OCI-LY1 (cell line): ENCODE data around the gene KCMF1.

Experiments used
- H2AFZ ChIP-seq: fragments of 200-600 bp; sonication (generic), shearing (Covaris generic); 2 replicates; pipeline ENCODE4 v1.6.0; 2014; ENCODE audit warnings: antibody characterized with exemption, mild to moderate bottlenecking, low read length
- H3F3A ChIP-seq: fragments of 200-600 bp; sonication (generic), shearing (Covaris generic); 2 replicates; pipeline ENCODE4 v1.6.0; 2014; ENCODE audit warnings: mild to moderate bottlenecking, antibody characterized with exemption, low read length, moderate library complexity; ENCODE audit not compliant: insufficient read depth
- H3K27ac ChIP-seq: fragments of 200-600 bp; sonication (generic); 2 replicates; pipeline ENCODE4 v1.5.1; 2014; ENCODE audit warnings: low read length, mixed run types, mild to moderate bottlenecking, low read depth; ENCODE audit not compliant: poor library complexity, severe bottlenecking
- H3K27me3 ChIP-seq: fragments of 200-600 bp; sonication (generic); 2 replicates; pipeline ENCODE4 v1.6.0; 2014; ENCODE audit warnings: antibody characterized with exemption, mild to moderate bottlenecking, low read length, moderate library complexity; ENCODE audit not compliant: insufficient read depth
- H3K36me3 ChIP-seq: fragments of 200-600 bp; sonication (generic); 2 replicates; pipeline ENCODE4 v1.6.1; 2014; ENCODE audit warnings: mild to moderate bottlenecking, antibody characterized with exemption, low read length, moderate library complexity, mixed read lengths; ENCODE audit not compliant: insufficient read depth
- H3K4me1 ChIP-seq: fragments of 200-600 bp; sonication (generic); 2 replicates; pipeline ENCODE4 v1.5.1; 2014; ENCODE audit warnings: mild to moderate bottlenecking, low read length, moderate library complexity; ENCODE audit not compliant: insufficient read depth, severe bottlenecking
- H3K4me2 ChIP-seq: fragments of 200-600 bp; sonication (generic), shearing (Covaris generic); 2 replicates; pipeline ENCODE4 v1.6.1; 2014; ENCODE audit warnings: low read length
- H3K4me3 ChIP-seq: fragments of 200-600 bp; sonication (generic); 2 replicates; pipeline ENCODE4 v1.5.1; 2014; ENCODE audit warnings: low read length, low read depth, mild to moderate bottlenecking, mixed read lengths; ENCODE audit not compliant: poor library complexity, severe bottlenecking
- H3K79me2 ChIP-seq: fragments of 200-600 bp; shearing (Covaris generic); 2 replicates; pipeline ENCODE4 v1.6.1; 2016; ENCODE audit warnings: mixed run types, low read length, mixed read lengths; ENCODE audit not compliant: insufficient read depth
- H3K9ac ChIP-seq: fragments of 200-600 bp; sonication (generic), shearing (Covaris generic); 2 replicates; pipeline ENCODE4 v1.6.1; 2014; ENCODE audit warnings: mild to moderate bottlenecking, low read length, mixed read lengths
- H3K9me2 ChIP-seq: fragments of 200-600 bp; sonication (generic), shearing (Covaris generic); 2 replicates; pipeline ENCODE4 v1.6.1; 2014; ENCODE audit warnings: low read depth, mild to moderate bottlenecking, low read length, mixed read lengths
- H3K9me3 ChIP-seq: fragments of 200-600 bp; shearing (Covaris generic); 2 replicates; pipeline ENCODE4 v1.6.1; 2014; ENCODE audit warnings: low read length, mixed read lengths
- H4K20me1 ChIP-seq: fragments of 200-600 bp; sonication (generic), shearing (Covaris generic); 2 replicates; pipeline ENCODE4 v1.6.0; 2016; ENCODE audit warnings: mild to moderate bottlenecking, low read length; ENCODE audit not compliant: insufficient read depth
- EZH2 ChIP-seq: fragments of 200-600 bp; sonication (generic), shearing (Covaris generic); IDR thresholded peaks from 2 replicates; pipeline ENCODE4 v1.8.0; 2017; ENCODE audit warnings: borderline replicate concordance, mixed run types, mild to moderate bottlenecking, antibody characterized with exemption, low read length, moderate library complexity, mixed read lengths
- TF ChIP-seq, protein P1 (sequence below): fragments of 200-600 bp; sonication (generic), shearing (Covaris generic); IDR thresholded peaks from 2 replicates; pipeline ENCODE4 v1.5.1; 2017; ENCODE audit warnings: mild to moderate bottlenecking, antibody characterized with exemption, low read length, moderate library complexity, mixed read lengths

KCMF1 gene

DNA sequence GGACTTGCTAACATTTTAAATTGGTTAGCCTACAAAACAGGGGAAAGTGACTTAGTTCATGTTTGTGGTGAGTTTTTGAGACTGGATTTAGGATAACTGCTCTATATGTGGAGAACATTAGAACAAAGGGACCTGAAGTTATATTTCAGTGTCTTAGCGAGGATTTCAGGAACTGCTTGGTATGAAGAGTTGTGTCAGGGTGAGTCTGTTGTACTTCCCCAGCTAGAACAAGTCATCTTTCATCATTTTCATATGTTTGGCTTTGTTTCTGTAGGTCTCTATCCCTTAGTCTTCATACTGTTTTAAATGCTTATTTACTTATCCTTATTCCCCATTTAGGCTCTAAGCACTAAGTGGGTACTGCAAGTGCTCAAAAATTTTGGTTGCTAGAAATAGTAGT is 41.9 kb downstream of the KCMF1 start:
- Histone ChIP-seq H3K27ac (peak overlapping the region; percentile 23), H3K4me3 (no peak overlapping the region), H2AFZ (no peak overlapping the region), H3K79me2 (peaks cover 75% of the 10 kb centered on the region), H3K4me2 (no peak overlapping the region), H3K9me2 (no peaks in the 10 kb centered on the region), H3F3A (no peaks in the 10 kb centered on the region), H3K9me3 (no peaks in the 10 kb centered on the region), H3K27me3 (no peaks in the 10 kb centered on the region), H3K36me3 (peaks cover 11% of the 10 kb centered on the region), H4K20me1 (0 out of 2 replicates have a peak, but pooled peaks cover 2% of the 10 kb centered on the region), H3K9ac (no peak overlapping the region), H3K4me1 (peaks cover 54% of the 10 kb centered on the region)
- TF ChIP-seq, protein P1, sequence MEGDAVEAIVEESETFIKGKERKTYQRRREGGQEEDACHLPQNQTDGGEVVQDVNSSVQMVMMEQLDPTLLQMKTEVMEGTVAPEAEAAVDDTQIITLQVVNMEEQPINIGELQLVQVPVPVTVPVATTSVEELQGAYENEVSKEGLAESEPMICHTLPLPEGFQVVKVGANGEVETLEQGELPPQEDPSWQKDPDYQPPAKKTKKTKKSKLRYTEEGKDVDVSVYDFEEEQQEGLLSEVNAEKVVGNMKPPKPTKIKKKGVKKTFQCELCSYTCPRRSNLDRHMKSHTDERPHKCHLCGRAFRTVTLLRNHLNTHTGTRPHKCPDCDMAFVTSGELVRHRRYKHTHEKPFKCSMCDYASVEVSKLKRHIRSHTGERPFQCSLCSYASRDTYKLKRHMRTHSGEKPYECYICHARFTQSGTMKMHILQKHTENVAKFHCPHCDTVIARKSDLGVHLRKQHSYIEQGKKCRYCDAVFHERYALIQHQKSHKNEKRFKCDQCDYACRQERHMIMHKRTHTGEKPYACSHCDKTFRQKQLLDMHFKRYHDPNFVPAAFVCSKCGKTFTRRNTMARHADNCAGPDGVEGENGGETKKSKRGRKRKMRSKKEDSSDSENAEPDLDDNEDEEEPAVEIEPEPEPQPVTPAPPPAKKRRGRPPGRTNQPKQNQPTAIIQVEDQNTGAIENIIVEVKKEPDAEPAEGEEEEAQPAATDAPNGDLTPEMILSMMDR, result no peak
- TF ChIP-seq EZH2, result no peak

DNA sequence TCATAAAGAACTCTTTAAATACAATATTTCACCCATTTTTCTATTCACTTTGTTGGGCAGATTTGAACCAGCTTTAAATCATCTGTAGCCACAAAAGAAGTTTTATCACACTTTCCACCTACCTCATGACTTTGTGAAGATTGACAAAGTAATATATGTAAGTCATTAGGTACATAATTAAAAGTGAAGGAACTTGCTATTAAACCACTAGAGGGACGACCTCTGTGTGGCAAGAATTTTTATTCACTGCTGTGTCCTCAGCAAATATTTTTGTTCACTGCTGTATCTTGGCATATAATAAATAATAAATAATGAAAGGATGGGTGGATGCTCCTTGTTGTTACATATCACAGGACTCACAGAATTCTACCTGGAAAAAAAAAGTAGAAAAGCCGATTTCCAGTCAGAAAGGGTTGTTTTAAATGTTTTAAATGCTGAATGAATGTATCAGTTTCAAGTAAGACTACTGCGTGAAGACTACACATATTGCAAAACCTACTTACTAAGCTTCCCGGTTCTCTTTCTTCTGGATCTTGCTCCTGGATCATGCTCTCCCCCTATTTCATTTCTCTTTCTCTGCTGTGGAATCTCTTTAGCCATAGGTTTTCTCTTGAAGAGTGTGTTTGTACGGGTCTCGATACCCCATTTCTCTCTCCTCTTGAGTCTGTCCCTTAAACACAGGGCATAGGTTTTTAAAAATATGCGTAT is 44.8 kb downstream of the KCMF1 start:
- H3K4me3 ChIP-seq, result no peak overlapping the region
- no peak overlapping the region for H3K9ac ChIP-seq
- H3K9me3 ChIP-seq, result no peaks in the 10 kb centered on the region
- H3K36me3 ChIP-seq, result peaks cover 9% of the 10 kb centered on the region
- no peak overlapping the region for H3K4me2 ChIP-seq
- peaks cover 87% of the 10 kb centered on the region for H3K79me2 ChIP-seq
- no peaks in the 10 kb centered on the region for H3K27me3 ChIP-seq
- no peaks in the 10 kb centered on the region for H3K9me2 ChIP-seq
- TF ChIP-seq EZH2, result no peak
- TF ChIP-seq, protein P1, result 0 out of 2 replicates have a peak, but pooled peaks have one; percentile 24
- H4K20me1 ChIP-seq, result 0 out of 2 replicates have a peak, but pooled peaks cover 2% of the 10 kb centered on the region
- H3K27ac ChIP-seq, result no peak overlapping the region
- H2AFZ ChIP-seq, result no peak overlapping the region
- no peaks in the 10 kb centered on the region for H3F3A ChIP-seq
- H3K4me1 ChIP-seq, result peaks cover 43% of the 10 kb centered on the region

DNA sequence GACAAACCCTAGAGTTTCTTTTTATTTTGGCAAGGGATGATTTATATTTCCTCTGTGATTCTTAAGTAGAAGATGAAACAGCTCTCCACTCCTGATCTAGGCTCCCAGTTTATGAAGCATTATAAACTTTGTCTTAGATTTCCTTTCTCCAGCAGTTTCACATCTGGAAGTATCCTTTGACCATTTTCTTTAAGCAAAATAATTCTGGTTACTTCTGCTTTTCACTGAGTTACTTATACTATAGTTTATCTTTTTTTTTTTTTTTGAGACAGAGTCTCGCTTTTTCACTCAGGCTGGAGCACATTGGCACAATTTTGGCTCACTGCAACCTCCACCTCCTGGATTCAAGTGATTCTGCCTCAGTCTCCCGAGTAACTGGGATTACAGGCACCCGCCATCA is 45.5 kb downstream of the KCMF1 start:
- TF ChIP-seq, protein P1, result no peak
- TF ChIP-seq EZH2, result no peak

More for the DNA sequence above, 45.5 kb downstream of the KCMF1 start:
- Histone ChIP-seq H3K9me3 (no peaks in the 10 kb centered on the region), H4K20me1 (0 out of 2 replicates have a peak, but pooled peaks cover 2% of the 10 kb centered on the region), H3K27ac (no peak overlapping the region), H3K4me1 (peaks cover 43% of the 10 kb centered on the region), H3K9ac (no peak overlapping the region), H3K9me2 (no peaks in the 10 kb centered on the region), H3K4me2 (no peak overlapping the region), H3K36me3 (peaks cover 8% of the 10 kb centered on the region), H2AFZ (no peak overlapping the region), H3K4me3 (no peak overlapping the region), H3K27me3 (no peaks in the 10 kb centered on the region), H3F3A (no peaks in the 10 kb centered on the region), H3K79me2 (peaks cover 87% of the 10 kb centered on the region)
